ENCODE results near the gene KCNK10. TPM values are rescaled to one million over a fixed set of nuclear protein-coding genes. Genes with fewer than 3 reads are reported as not detected.

KCNK10 gene
- total and polyA plus RNA-seq, 2 of the 8 experiments (the other 6 are each of a cell fraction or from before 2014, with no cell fraction given), result 0.45 to 0.63 TPM

GRCh38 chr14:88227693-88228092 lies 95.4 kb downstream of the KCNK10 start (continued):
- no peak for TF ChIP-seq ATF2 (IDR thresholded peaks at IDR 0.05; ENCODE audit: low read length)
- no peak for TF ChIP-seq SUZ12 (IDR thresholded peaks at IDR 0.05; ENCODE audit: low read length)

Data from H1 (cell line).